Measurements from ENCODE around the gene TDP2. TPM values are rescaled to one million over a fixed set of nuclear protein-coding genes. Genes with fewer than 3 reads are reported as not detected.

TDP2 gene
- total RNA-seq, 1 experiment from 2014 or later: 30.2 TPM

DNA sequence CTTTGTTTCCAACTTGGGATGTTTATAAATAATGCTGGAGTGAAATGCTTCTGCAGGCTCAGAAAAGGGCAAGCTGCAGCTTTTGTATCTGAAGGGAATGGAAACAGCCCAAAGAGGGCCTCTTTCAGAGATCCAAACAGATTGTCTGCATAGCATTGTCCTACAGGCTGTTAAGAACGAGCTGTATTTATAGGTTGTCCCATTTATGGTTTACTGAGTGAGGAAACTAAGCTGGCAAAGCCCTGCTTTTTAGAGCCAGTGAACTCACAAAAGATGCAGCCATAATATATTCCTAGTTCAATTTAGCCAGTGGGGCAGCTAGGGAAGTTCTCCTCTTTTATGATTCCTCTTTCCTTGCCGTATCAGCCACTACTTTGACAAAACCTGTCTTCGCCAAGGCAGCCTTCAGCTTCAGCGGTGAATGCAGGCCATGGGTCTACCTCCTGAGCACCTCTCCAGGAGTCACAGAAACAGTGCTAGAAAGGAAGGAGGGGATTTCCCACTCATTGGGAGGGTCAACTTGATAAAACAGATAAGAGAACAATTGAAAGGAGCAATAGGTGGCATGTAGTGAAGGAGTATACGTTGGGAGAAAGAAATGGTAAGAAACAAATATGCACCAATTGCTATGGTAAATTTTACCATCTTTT, 35.7 kb downstream of the TDP2 start:
- Histone ChIP-seq H3K4me2 (ENCODE audit: low read length) (no peak overlapping the region), H3K9ac (ENCODE audit: low read length) (no peak overlapping the region), H3K27ac (ENCODE audit: low read depth, low read length) (no peak overlapping the region), H3K79me2 (ENCODE audit: insufficient read depth, low read length) (no peaks in the 10 kb centered on the region), H3K9me3 (ENCODE audit: control insufficient read depth in 1 of 2, insufficient read depth in 1 of 2, low read depth in 1 of 2, low read length in 2 of 2) (no peaks in the 10 kb centered on the region), H3K27me3 (ENCODE audit: insufficient read depth, low read length) (no peaks in the 10 kb centered on the region), H3K4me1 (ENCODE audit: control insufficient read depth in 1 of 2, insufficient read depth in 2 of 2, low read length in 2 of 2) (no peaks in the 10 kb centered on the region), H3K9me2 (ENCODE audit: insufficient read depth) (no peaks in the 10 kb centered on the region), H3K4me3 (replicated peaks in 1 of 2; ENCODE audit: low read depth in 1 of 2, low read length in 2 of 2) (no peak overlapping the region), H4K20me1 (ENCODE audit: insufficient read depth) (no peaks in the 10 kb centered on the region), H2AFZ (ENCODE audit: low read depth, low read length, poor library complexity, severe bottlenecking) (no peak overlapping the region), H3K36me3 (ENCODE audit: control insufficient read depth in 1 of 2, insufficient read depth in 2 of 2, low read length in 2 of 2) (no peaks in the 10 kb centered on the region)
- DNase-seq (ENCODE audit: low read depth, low spot score): no peak
- CTCF ChIA-PET: no interaction called here
- RAD21 ChIA-PET (ENCODE audit: low non-redundant PET in 1 of 2, low total read pairs in 2 of 2, uncharacterized antibody in 2 of 2, unreplicated experiment in 2 of 2): no interaction called here
- ATAC-seq: no peak
- POLR2A ChIA-PET: no interaction called here
- no peak for TF ChIP-seq ZNF274 (IDR thresholded peaks at IDR 0.05; ENCODE audit: low read depth, low read length)
- TF ChIP-seq CBX3 (IDR thresholded peaks at IDR 0.05; ENCODE audit: low read depth): no peak
- no peak for TF ChIP-seq POLR2A (IDR thresholded peaks at IDR 0.05; ENCODE audit: borderline replicate concordance, extremely low read depth, insufficient read depth, insufficient read length)
- no peak for TF ChIP-seq TCF7L2 (IDR thresholded peaks at IDR 0.05; ENCODE audit: borderline replicate concordance, extremely low read depth, insufficient read depth, insufficient read length)
- TF ChIP-seq SP1 (IDR thresholded peaks at IDR 0.05; ENCODE audit: low read depth): no peak
- no peak for TF ChIP-seq ZBTB33 (IDR thresholded peaks at IDR 0.05; ENCODE audit: extremely low read depth, insufficient replicate concordance, low read length)
- intact Hi-C loops (cut with micrococcal nuclease): no loop called here
- no TSS peak for BruUV-seq (replicated peaks)

DNA sequence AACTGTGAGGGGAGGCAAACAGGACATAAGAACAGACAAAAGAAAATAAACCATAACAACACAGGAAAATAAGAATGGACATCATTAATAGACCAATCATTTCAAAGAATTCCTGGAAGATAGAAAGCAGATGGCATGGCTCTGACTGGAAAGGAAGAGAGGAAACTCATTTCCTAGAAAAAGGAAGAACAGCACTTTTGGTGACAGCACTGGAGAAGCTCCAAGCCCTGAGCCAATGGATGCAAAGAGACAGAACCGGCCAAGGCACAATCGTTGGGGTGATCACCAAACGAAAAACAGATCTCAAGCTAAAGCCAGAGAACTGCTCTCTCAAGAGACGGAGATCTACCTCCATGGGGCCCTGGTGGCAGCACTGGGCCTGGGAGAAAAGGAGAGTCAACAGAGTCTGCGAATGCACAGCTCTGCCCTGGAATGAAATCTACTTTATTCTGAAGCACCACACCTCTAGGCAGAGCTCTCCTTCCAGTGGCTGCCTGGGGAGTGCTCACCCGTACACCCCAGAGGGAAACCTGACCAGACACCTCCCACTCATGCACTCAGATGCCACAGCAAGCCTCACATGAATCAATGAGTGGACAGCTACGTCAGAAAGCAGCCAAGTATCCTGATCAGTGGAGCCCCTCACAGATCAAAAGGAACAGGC, 44.9 kb downstream of the TDP2 start:
- no peaks in the 10 kb centered on the region for H3K36me3 ChIP-seq (ENCODE audit: control insufficient read depth in 1 of 2, insufficient read depth in 2 of 2, low read length in 2 of 2)
- no peaks in the 10 kb centered on the region for H3K79me2 ChIP-seq (ENCODE audit: insufficient read depth, low read length)
- no peaks in the 10 kb centered on the region for H3K9me3 ChIP-seq (ENCODE audit: control insufficient read depth in 1 of 2, insufficient read depth in 1 of 2, low read depth in 1 of 2, low read length in 2 of 2)
- no peak overlapping the region for H3K9ac ChIP-seq (ENCODE audit: low read length)
- no peak overlapping the region for H3K4me3 ChIP-seq (replicated peaks in 1 of 2; ENCODE audit: low read depth in 1 of 2, low read length in 2 of 2)
- ATAC-seq: no peak
- RAD21 ChIA-PET (ENCODE audit: low non-redundant PET in 1 of 2, low total read pairs in 2 of 2, uncharacterized antibody in 2 of 2, unreplicated experiment in 2 of 2): no interaction called here
- CTCF ChIA-PET: no interaction called here
- H3K27me3 ChIP-seq (ENCODE audit: insufficient read depth, low read length): no peaks in the 10 kb centered on the region
- intact Hi-C loops (cut with micrococcal nuclease): no loop called here
- no peak overlapping the region for H3K27ac ChIP-seq (ENCODE audit: low read depth, low read length)
- no peak overlapping the region for H2AFZ ChIP-seq (ENCODE audit: low read depth, low read length, poor library complexity, severe bottlenecking)
- no peaks in the 10 kb centered on the region for H3K9me2 ChIP-seq (ENCODE audit: insufficient read depth)
- no peak overlapping the region for H3K4me2 ChIP-seq (ENCODE audit: low read length)
- BruUV-seq (replicated peaks): no TSS peak
- H4K20me1 ChIP-seq (ENCODE audit: insufficient read depth): no peaks in the 10 kb centered on the region
- DNase-seq (ENCODE audit: low read depth, low spot score): no peak
- H3K4me1 ChIP-seq (ENCODE audit: control insufficient read depth in 1 of 2, insufficient read depth in 2 of 2, low read length in 2 of 2): no peaks in the 10 kb centered on the region
- POLR2A ChIA-PET: no interaction called here
- TF ChIP-seq ATF3 (IDR thresholded peaks at IDR 0.05) (no peak), ELF1 (IDR thresholded peaks at IDR 0.05; ENCODE audit: borderline replicate concordance, low read depth) (no peak), MAX (IDR thresholded peaks at IDR 0.05) (no peak), FOSL1 (IDR thresholded peaks at IDR 0.05; ENCODE audit: low read depth) (no peak), SRF (IDR thresholded peaks at IDR 0.05; ENCODE audit: low read depth) (no peak), POLR2AphosphoS5 (IDR thresholded peaks at IDR 0.05; ENCODE audit: low read depth, low read length) (no peak), EZH2 (IDR thresholded peaks at IDR 0.05) (no peak), ZNF274 (IDR thresholded peaks at IDR 0.05; ENCODE audit: low read depth, low read length) (no peak), RAD21 (IDR thresholded peaks at IDR 0.05; ENCODE audit: low read depth) (no peak), EZH2phosphoT487 (IDR thresholded peaks at IDR 0.05; ENCODE audit: borderline replicate concordance) (no peak)

Measured in HCT116 (cell line).